OCI-LY3 (cell line): ENCODE data around the gene OSBPL9.

Experiments used
- CTCF ChIP-seq: fragments of 200-600, 300-600 bp; sonication (generic); IDR thresholded peaks from 2 replicates; pipeline ENCODE4 v1.5.1; 2014; ENCODE audit warnings: antibody characterized with exemption, low read length, low read depth
- EZH2phosphoT487 ChIP-seq: fragments of 200-600 bp; shearing (Covaris generic); IDR thresholded peaks from 2 replicates; pipeline ENCODE4 v1.6.1; 2018; ENCODE audit warnings: antibody characterized with exemption, mixed run types, low read depth

GRCh38 chr1:51574796-51575195 is 42.1 kb upstream of the OSBPL9 start:
- TF ChIP-seq CTCF (no peak), EZH2phosphoT487 (no peak)
